WTC11 (cell line): Measurements from ENCODE around the gene HLA-DPB1.

Experiments used
- CTCF ChIP-seq: fragments of 200-600 bp; IDR thresholded peaks from 2 replicates; pipeline ENCODE4 v1.8.0; 2022; ENCODE audit warnings: antibody characterized with exemption
- GABPB1 ChIP-seq: sonication (generic); formaldehyde crosslinking; IDR thresholded peaks from 2 replicates; pipeline ENCODE4 v1.8.1; 2023; ENCODE audit warnings: mild to moderate bottlenecking, missing genetic modification reagents
- HMGA2 ChIP-seq: fragments of 250-450 bp; sonication (Bioruptor Pico); IDR thresholded peaks from 2 replicates; pipeline ENCODE4 v1.4.0; 2021; ENCODE audit warnings: mild to moderate bottlenecking, moderate library complexity
- JUN ChIP-seq: sonication (generic); formaldehyde crosslinking; IDR thresholded peaks from 2 replicates; pipeline ENCODE4 v1.8.0; 2023; ENCODE audit warnings: mild to moderate bottlenecking, missing genetic modification reagents
- NFATC4 ChIP-seq: fragments of 250-450 bp; sonication (Bioruptor Pico); IDR thresholded peaks from 2 replicates; pipeline ENCODE4 v1.9.0; 2021; ENCODE audit warnings: mild to moderate bottlenecking
- TCF7 ChIP-seq: sonication (generic); formaldehyde crosslinking; IDR thresholded peaks from 2 replicates; pipeline ENCODE4 v1.8.0; 2022; ENCODE audit warnings: mild to moderate bottlenecking, low read depth, missing genetic modification reagents, moderate library complexity
- USF1 ChIP-seq: sonication (generic); formaldehyde crosslinking; IDR thresholded peaks from 2 replicates; pipeline ENCODE4 v1.8.0; 2022; ENCODE audit warnings: mild to moderate bottlenecking, missing genetic modification reagents

- TF ChIP-seq USF1 (CRISPR knock-in tag) (no peak), GABPB1 (no peak), JUN (CRISPR knock-in tag) (no peak), NFATC4 (CRISPR knock-in tag) (no peak), CTCF (no peak), HMGA2 (CRISPR knock-in tag) (no peak), TCF7 (no peak)
These were observed 45.5 kb upstream of the HLA-DPB1 start for GRCh38 chr6:33030245-33030644.
